SU-DHL-6 (cell line): Measurements from ENCODE around the gene HMX1.

Experiments
- H2AFZ ChIP-seq: fragments of 200-600 bp; sonication (generic); 2 replicates; pipeline ENCODE4 v1.6.1; 2014; ENCODE audit warnings: low read depth, mild to moderate bottlenecking, moderate library complexity, mixed read lengths, antibody characterized with exemption, low read length; ENCODE audit not compliant: severe bottlenecking
- H3F3A ChIP-seq: fragments of 200-600 bp; shearing (Covaris generic); 2 replicates; pipeline ENCODE4 v1.6.0; 2016; ENCODE audit warnings: antibody characterized with exemption, mild to moderate bottlenecking; ENCODE audit not compliant: insufficient read depth
- H3K27ac ChIP-seq: fragments of 200-600 bp; sonication (generic); 2 replicates; pipeline ENCODE4 v1.5.1; 2016; ENCODE audit warnings: low read depth, mild to moderate bottlenecking, low read length, moderate library complexity, mixed read lengths
- H3K27me3 ChIP-seq: fragments of 200-600 bp; sonication (generic), shearing (Covaris generic); 2 replicates; pipeline ENCODE4 v1.6.0; 2014; ENCODE audit warnings: mild to moderate bottlenecking, low read length
- H3K36me3 ChIP-seq: fragments of 200-600 bp; sonication (generic); 2 replicates; pipeline ENCODE4 v1.6.1; 2014; ENCODE audit warnings: mild to moderate bottlenecking, low read length, mixed read lengths
- H3K4me2 ChIP-seq: fragments of 300-600, 200-600 bp; shearing (Covaris generic), sonication (generic); 2 replicates; pipeline ENCODE4 v1.6.0; 2014; ENCODE audit warnings: low read length, low read depth, mild to moderate bottlenecking; ENCODE audit not compliant: poor library complexity, severe bottlenecking
- H3K4me3 ChIP-seq: fragments of 200-600 bp; sonication (generic); 2 replicates; pipeline ENCODE4 v1.5.1; 2014; ENCODE audit warnings: antibody characterized with exemption, low read length, mild to moderate bottlenecking, mixed read lengths; ENCODE audit not compliant: insufficient read depth, poor library complexity, severe bottlenecking
- H3K79me2 ChIP-seq: fragments of 200-600 bp; sonication (generic); 2 replicates; pipeline ENCODE4 v1.6.1; 2014; ENCODE audit warnings: mild to moderate bottlenecking, low read length, moderate library complexity; ENCODE audit not compliant: insufficient read depth
- H3K9ac ChIP-seq: fragments of 200-600 bp; sonication (generic); 2 replicates; pipeline ENCODE4 v1.7.0; 2014; ENCODE audit warnings: mild to moderate bottlenecking, low read length
- H3K9me2 ChIP-seq: fragments of 200-600 bp; sonication (generic); replicated peaks from 2 replicates; pipeline ENCODE4 v1.6.1; 2014; ENCODE audit warnings: low read length; ENCODE audit not compliant: insufficient read depth
- H3K9me3 ChIP-seq: fragments of 200-600 bp; sonication (generic); 2 replicates; pipeline ENCODE4 v1.6.1; 2014; ENCODE audit warnings: low read length, mixed read lengths; ENCODE audit not compliant: insufficient read depth
- H4K20me1 ChIP-seq: fragments of 200-600 bp; sonication (generic); 2 replicates; pipeline ENCODE4 v1.6.1; 2014; ENCODE audit warnings: low read depth, mild to moderate bottlenecking, antibody characterized with exemption, low read length, moderate library complexity, mixed read lengths
- EZH2phosphoT487 ChIP-seq: fragments of 200-600 bp; sonication (generic), shearing (Covaris generic); conservative IDR thresholded peaks from 2 replicates; pipeline ENCODE4 v1.6.1; 2018; ENCODE audit warnings: mild to moderate bottlenecking, antibody characterized with exemption, low read length, moderate library complexity, mixed read lengths
- TF ChIP-seq, protein P1 (sequence below): fragments of 200-600 bp; sonication (generic); IDR thresholded peaks from one replicate; pipeline ENCODE4 v1.5.1; 2017; ENCODE audit warnings: antibody characterized with exemption, mild to moderate bottlenecking, low read length, moderate library complexity; ENCODE audit not compliant: insufficient read depth, poor library complexity, severe bottlenecking

HMX1 gene

DNA sequence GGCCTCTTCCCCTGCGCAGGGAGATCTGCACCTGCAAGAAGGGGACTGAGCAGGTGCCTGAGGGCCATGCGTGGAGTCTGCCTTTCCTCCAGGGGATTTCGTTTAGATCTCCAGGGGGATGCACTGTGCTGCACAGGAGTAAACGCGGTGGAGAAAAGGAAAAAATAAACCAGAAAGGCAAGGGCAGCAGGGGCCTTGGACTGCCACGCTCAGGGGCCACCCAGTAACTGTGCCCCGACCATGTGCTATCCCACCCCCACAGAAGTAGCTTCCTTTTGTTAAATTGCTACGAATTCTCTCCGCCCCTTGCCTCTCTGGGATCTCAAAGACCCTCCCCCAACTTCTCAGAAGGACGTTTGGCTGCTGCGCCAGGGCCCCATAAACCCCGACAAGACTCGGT lies 17.2 kb upstream of the HMX1 start:
- Histone ChIP-seq H3K79me2 (no peaks in the 10 kb centered on the region), H3K27ac (no peak overlapping the region), H3K27me3 (no peaks in the 10 kb centered on the region), H3K9me2 (no peaks in the 10 kb centered on the region), H3K36me3 (no peaks in the 10 kb centered on the region), H2AFZ (no peak overlapping the region), H4K20me1 (no peaks in the 10 kb centered on the region), H3K4me3 (no peak overlapping the region), H3F3A (no peaks in the 10 kb centered on the region), H3K9ac (no peak overlapping the region), H3K4me2 (no peak overlapping the region), H3K9me3 (no peaks in the 10 kb centered on the region)
- TF ChIP-seq EZH2phosphoT487, result no peak
- TF ChIP-seq, protein P1, sequence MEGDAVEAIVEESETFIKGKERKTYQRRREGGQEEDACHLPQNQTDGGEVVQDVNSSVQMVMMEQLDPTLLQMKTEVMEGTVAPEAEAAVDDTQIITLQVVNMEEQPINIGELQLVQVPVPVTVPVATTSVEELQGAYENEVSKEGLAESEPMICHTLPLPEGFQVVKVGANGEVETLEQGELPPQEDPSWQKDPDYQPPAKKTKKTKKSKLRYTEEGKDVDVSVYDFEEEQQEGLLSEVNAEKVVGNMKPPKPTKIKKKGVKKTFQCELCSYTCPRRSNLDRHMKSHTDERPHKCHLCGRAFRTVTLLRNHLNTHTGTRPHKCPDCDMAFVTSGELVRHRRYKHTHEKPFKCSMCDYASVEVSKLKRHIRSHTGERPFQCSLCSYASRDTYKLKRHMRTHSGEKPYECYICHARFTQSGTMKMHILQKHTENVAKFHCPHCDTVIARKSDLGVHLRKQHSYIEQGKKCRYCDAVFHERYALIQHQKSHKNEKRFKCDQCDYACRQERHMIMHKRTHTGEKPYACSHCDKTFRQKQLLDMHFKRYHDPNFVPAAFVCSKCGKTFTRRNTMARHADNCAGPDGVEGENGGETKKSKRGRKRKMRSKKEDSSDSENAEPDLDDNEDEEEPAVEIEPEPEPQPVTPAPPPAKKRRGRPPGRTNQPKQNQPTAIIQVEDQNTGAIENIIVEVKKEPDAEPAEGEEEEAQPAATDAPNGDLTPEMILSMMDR, result no peak

DNA sequence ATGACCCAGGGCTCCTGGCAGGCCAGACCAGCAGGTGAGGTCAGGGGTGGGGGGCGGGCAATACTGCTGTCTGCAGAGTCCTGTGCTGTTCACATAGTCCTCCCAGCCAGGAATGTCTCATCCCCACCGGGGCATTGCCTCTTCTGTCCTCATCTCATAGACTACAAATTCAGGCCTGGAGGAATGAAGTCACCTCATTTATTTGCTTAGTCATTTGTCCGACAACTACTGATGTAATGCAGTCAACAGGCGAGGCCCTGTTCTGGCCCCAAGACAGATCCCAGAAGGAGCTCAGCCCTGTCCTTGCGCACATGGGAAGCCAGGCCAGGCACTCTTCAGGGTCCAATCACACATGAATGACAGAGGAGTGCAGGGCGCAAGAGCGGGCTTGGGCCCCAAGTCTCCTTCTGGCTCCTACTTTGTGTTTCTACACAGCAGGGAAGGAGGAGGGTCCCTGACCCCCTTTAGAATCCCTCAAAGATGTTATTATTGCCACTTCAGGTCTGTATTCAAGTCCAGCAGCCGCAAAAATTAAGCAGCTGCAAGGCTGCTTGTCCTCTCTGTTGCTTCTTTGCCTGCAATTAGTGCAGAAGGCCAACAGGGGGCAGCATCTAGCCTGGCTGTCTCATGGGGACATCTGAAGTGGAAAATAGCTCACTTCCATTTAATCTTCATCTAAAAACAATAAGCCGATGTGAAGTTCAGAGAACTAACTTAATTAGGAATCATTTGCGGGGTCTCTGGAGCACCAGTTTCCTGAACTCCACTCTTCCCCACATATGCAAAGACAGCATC lies 15.2 kb upstream of the HMX1 start:
- Histone ChIP-seq H3K36me3 (no peaks in the 10 kb centered on the region), H3K27ac (no peak overlapping the region), H3K9me2 (no peaks in the 10 kb centered on the region), H3F3A (no peaks in the 10 kb centered on the region), H3K79me2 (no peaks in the 10 kb centered on the region), H3K4me2 (no peak overlapping the region), H4K20me1 (no peaks in the 10 kb centered on the region), H3K9me3 (no peaks in the 10 kb centered on the region), H3K9ac (no peak overlapping the region), H3K4me3 (no peak overlapping the region), H3K27me3 (no peaks in the 10 kb centered on the region), H2AFZ (no peak overlapping the region)
- no peak for TF ChIP-seq EZH2phosphoT487
- TF ChIP-seq, protein P1, result peak; percentile 43

DNA sequence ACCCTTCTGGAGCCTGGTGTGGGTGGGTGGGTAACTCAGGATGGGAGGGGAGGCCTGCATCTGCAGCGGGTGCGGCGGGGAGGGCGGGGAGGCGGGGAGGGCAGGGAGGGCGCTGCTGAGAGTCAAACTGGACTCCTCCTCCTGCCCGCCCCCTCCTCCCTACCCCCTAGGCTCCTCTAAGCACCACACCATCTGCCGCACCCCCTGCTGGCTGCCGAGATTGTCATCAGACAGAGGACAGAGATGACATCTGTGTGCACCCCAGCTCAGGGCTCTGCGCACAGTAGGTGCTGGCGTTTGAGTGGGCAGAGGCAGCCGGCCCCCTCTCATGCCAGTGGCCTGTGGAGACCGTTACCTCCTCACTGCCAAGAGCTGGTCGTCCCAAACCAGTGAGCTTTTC lies 10.6 kb upstream of the HMX1 start:
- Histone ChIP-seq H3K4me3 (no peak overlapping the region), H2AFZ (no peak overlapping the region), H4K20me1 (no peaks in the 10 kb centered on the region), H3K27me3 (no peaks in the 10 kb centered on the region), H3K9ac (no peak overlapping the region), H3K9me2 (no peaks in the 10 kb centered on the region), H3K79me2 (no peaks in the 10 kb centered on the region), H3F3A (no peaks in the 10 kb centered on the region), H3K27ac (no peak overlapping the region), H3K36me3 (no peaks in the 10 kb centered on the region), H3K4me2 (no peak overlapping the region), H3K9me3 (no peaks in the 10 kb centered on the region)
- TF ChIP-seq EZH2phosphoT487, result no peak
- TF ChIP-seq, protein P1, result no peak
